ENCODE results near the gene CADPS.

DNA sequence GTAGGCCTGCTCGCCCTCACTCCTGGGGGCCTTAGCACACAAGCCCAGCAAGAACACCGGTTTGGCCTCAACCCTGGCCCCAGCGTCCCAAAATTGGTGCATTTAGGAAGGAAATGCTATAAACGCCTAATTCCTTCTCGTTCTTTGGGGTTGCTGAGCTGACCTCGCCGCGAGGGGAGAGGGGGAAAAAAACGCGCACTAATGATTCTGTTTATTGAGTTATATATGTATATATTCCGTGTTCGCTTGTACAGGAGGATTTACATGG lies 505.8 kb downstream of the CADPS start:
- TF ChIP-seq, protein P1, sequence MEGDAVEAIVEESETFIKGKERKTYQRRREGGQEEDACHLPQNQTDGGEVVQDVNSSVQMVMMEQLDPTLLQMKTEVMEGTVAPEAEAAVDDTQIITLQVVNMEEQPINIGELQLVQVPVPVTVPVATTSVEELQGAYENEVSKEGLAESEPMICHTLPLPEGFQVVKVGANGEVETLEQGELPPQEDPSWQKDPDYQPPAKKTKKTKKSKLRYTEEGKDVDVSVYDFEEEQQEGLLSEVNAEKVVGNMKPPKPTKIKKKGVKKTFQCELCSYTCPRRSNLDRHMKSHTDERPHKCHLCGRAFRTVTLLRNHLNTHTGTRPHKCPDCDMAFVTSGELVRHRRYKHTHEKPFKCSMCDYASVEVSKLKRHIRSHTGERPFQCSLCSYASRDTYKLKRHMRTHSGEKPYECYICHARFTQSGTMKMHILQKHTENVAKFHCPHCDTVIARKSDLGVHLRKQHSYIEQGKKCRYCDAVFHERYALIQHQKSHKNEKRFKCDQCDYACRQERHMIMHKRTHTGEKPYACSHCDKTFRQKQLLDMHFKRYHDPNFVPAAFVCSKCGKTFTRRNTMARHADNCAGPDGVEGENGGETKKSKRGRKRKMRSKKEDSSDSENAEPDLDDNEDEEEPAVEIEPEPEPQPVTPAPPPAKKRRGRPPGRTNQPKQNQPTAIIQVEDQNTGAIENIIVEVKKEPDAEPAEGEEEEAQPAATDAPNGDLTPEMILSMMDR (IDR thresholded peaks at IDR 0.05) = no peak
- no peak for TF ChIP-seq POLR2A (IDR thresholded peaks at IDR 0.05)
